Measurements from ENCODE around the gene FAM171A2.

DNA sequence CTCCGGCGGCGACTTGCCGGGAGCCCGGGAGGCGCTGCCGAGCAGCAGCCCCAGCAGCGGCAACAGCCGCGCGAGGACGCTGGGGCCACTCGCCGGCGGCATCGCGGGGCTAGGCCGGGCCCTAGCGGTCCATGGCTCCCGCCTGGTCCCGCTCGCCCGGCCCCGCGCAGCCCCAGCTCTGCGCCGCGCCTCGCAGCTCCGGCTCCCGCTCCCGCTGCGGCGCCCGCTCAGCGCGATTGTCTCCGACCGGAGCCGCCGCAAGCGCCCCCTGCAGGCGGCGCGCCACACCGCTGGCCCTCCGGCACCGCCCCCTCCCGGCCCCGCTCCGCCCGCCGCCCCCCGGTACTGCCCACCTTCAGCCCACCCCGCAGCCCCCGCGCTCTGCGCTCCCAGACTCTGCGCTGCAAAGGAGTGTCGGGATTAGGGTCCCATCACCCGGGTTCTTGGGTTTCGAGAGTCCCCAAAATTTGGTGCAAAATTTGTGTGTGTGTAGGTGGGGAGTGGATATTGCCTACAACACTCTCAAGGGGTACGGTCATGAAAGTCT, at the start of gene FAM171A2:
- no peak for TF ChIP-seq YY1 (IDR thresholded peaks at IDR 0.05; ENCODE audit: insufficient read depth, insufficient read length)
- TF ChIP-seq SUZ12 (IDR thresholded peaks at IDR 0.05; ENCODE audit: extremely low read depth, insufficient read depth, insufficient read length) = no peak
- no peak for TF ChIP-seq ZNF274 (IDR thresholded peaks at IDR 0.05; ENCODE audit: low read depth, low read length)
